ENCODE results near the gene APH1B.
"Not testable (repeated sequence)": the region's sequence is repeated elsewhere in the genome, so short reads cannot be mapped to it uniquely, and the experiment has no call there.

The APH1B gene

GRCh38 chr15:63312286-63312685, 34.9 kb downstream of the APH1B start:
- Histone ChIP-seq H3K27me3 (replicated peaks in 2 of 5; ENCODE audit: control insufficient read depth in 4 of 5, insufficient read depth in 5 of 5, low read length in 4 of 5) (peaks cover 0 to 3% (median 0%) of the 10 kb centered on the region in 5 experiments), H3K4me1 (ENCODE audit: control extremely low read depth in 1 of 4, control insufficient read depth in 4 of 4, insufficient read depth in 4 of 4, low read length in 3 of 4) (no peaks in the 10 kb centered on the region), H3K4me3 (ENCODE audit: control insufficient read depth in 1 of 7, extremely low read depth in 1 of 7, insufficient read depth in 4 of 7, low read depth in 2 of 7, low read length in 6 of 7) (no peak overlapping the region), H3K36me3 (ENCODE audit: control insufficient read depth in 4 of 4, insufficient read depth in 4 of 4, low read length in 3 of 4) (peaks cover 0 to 2% (median 0%) of the 10 kb centered on the region in 4 experiments), H3K27ac (ENCODE audit: insufficient read depth in 1 of 2, low read depth in 1 of 2, low read length in 2 of 2, poor library complexity in 1 of 2, severe bottlenecking in 2 of 2) (no peak overlapping the region), H3K9me3 (ENCODE audit: control extremely low read depth in 1 of 5, control insufficient read depth in 4 of 5, insufficient read depth in 2 of 5, low read depth in 1 of 5, low read length in 4 of 5) (no peaks in the 10 kb centered on the region)
- CTCF ChIA-PET: interaction anchor here (1.0 kb wide), 1 partner anchor 22 kb away, joined by 3 read pairs; no protein-coding TSS in a partner anchor
- no peak for DNase-seq
- POLR2A ChIA-PET: no interaction called here
- WGBS (ENCODE audit: insufficient coverage): no CpG with 5 or more reads among the region's 1 CpG

GRCh38 chr15:63313825-63314224, 36.4 kb downstream of the APH1B start:
- Histone ChIP-seq H3K4me1 (ENCODE audit: control extremely low read depth in 1 of 4, control insufficient read depth in 4 of 4, insufficient read depth in 4 of 4, low read length in 3 of 4) (no peaks in the 10 kb centered on the region), H3K4me3 (ENCODE audit: control insufficient read depth in 1 of 7, extremely low read depth in 1 of 7, insufficient read depth in 4 of 7, low read depth in 2 of 7, low read length in 6 of 7) (no peak overlapping the region), H3K27me3 (replicated peaks in 2 of 5; ENCODE audit: control insufficient read depth in 4 of 5, insufficient read depth in 5 of 5, low read length in 4 of 5) (peaks cover 0 to 3% (median 0%) of the 10 kb centered on the region in 5 experiments), H3K9me3 (ENCODE audit: control extremely low read depth in 1 of 5, control insufficient read depth in 4 of 5, insufficient read depth in 2 of 5, low read depth in 1 of 5, low read length in 4 of 5) (no peaks in the 10 kb centered on the region), H3K36me3 (ENCODE audit: control insufficient read depth in 4 of 4, insufficient read depth in 4 of 4, low read length in 3 of 4) (no peaks in the 10 kb centered on the region), H3K27ac (ENCODE audit: insufficient read depth in 1 of 2, low read depth in 1 of 2, low read length in 2 of 2, poor library complexity in 1 of 2, severe bottlenecking in 2 of 2) (no peak overlapping the region)
- 95% methylated on average over 2 of the region's 4 CpGs for WGBS (ENCODE audit: insufficient coverage)
- ChIA-PET POLR2A (no interaction called here), CTCF (no interaction called here)
- DNase-seq: no peak

- H3K9me3 ChIP-seq (ENCODE audit: control extremely low read depth in 1 of 5, control insufficient read depth in 4 of 5, insufficient read depth in 2 of 5, low read depth in 1 of 5, low read length in 4 of 5): no peaks in the 10 kb centered on the region
- no peaks in the 10 kb centered on the region for H3K4me1 ChIP-seq (ENCODE audit: control extremely low read depth in 1 of 4, control insufficient read depth in 4 of 4, insufficient read depth in 4 of 4, low read length in 3 of 4)
- 71% methylated on average over 2 of the region's 2 CpGs for WGBS (ENCODE audit: insufficient coverage)
- H3K27me3 ChIP-seq (replicated peaks in 2 of 5; ENCODE audit: control insufficient read depth in 4 of 5, insufficient read depth in 5 of 5, low read length in 4 of 5): peaks cover 0 to 3% (median 0%) of the 10 kb centered on the region in 5 experiments
- H3K4me3 ChIP-seq (ENCODE audit: control insufficient read depth in 1 of 7, extremely low read depth in 1 of 7, insufficient read depth in 4 of 7, low read depth in 2 of 7, low read length in 6 of 7): no peak overlapping the region
- no peak overlapping the region for H3K27ac ChIP-seq (ENCODE audit: insufficient read depth in 1 of 2, low read depth in 1 of 2, low read length in 2 of 2, poor library complexity in 1 of 2, severe bottlenecking in 2 of 2)
- ChIA-PET POLR2A (no interaction called here), CTCF (interaction anchor here (0.9 kb wide), 1 partner anchor 168 kb away, joined by 3 read pairs; no protein-coding TSS in a partner anchor)
- no peak for DNase-seq
- no peaks in the 10 kb centered on the region for H3K36me3 ChIP-seq (ENCODE audit: control insufficient read depth in 4 of 4, insufficient read depth in 4 of 4, low read length in 3 of 4)
These were observed 37.0 kb downstream of the APH1B start for GRCh38 chr15:63314409-63314808.

- H3K27ac ChIP-seq (ENCODE audit: insufficient read depth in 1 of 2, low read depth in 1 of 2, low read length in 2 of 2, poor library complexity in 1 of 2, severe bottlenecking in 2 of 2): no peak overlapping the region
- POLR2A ChIA-PET: interaction anchor here (0.7 kb wide), 1 partner anchor 40 kb away, joined by 3 read pairs; no protein-coding TSS in a partner anchor
These were observed 40.9 kb downstream of the APH1B start for GRCh38 chr15:63318344-63318743.

GRCh38 chr15:63319065-63319464, 41.7 kb downstream of the APH1B start:
- Histone ChIP-seq H3K36me3 (ENCODE audit: control insufficient read depth in 4 of 4, insufficient read depth in 4 of 4, low read length in 3 of 4) (no peaks in the 10 kb centered on the region), H3K27me3 (replicated peaks in 2 of 5; ENCODE audit: control insufficient read depth in 4 of 5, insufficient read depth in 5 of 5, low read length in 4 of 5) (peaks cover 0 to 3% (median 0%) of the 10 kb centered on the region in 5 experiments), H3K27ac (ENCODE audit: insufficient read depth in 1 of 2, low read depth in 1 of 2, low read length in 2 of 2, poor library complexity in 1 of 2, severe bottlenecking in 2 of 2) (no peak overlapping the region), H3K4me3 (ENCODE audit: control insufficient read depth in 1 of 7, extremely low read depth in 1 of 7, insufficient read depth in 4 of 7, low read depth in 2 of 7, low read length in 6 of 7) (no peak overlapping the region), H3K4me1 (ENCODE audit: control extremely low read depth in 1 of 4, control insufficient read depth in 4 of 4, insufficient read depth in 4 of 4, low read length in 3 of 4) (peaks cover 0 to 3% (median 0%) of the 10 kb centered on the region in 4 experiments), H3K9me3 (ENCODE audit: control extremely low read depth in 1 of 5, control insufficient read depth in 4 of 5, insufficient read depth in 2 of 5, low read depth in 1 of 5, low read length in 4 of 5) (no peaks in the 10 kb centered on the region)
- ChIA-PET CTCF (no interaction called here), POLR2A (no interaction called here)
- DNase-seq: no peak
- WGBS (ENCODE audit: insufficient coverage): no CpG with 5 or more reads among the region's 3 CpGs

More at GRCh38 chr15:63318344-63318743, 40.9 kb downstream of the APH1B start:
- CTCF ChIA-PET: no interaction called here
- no peaks in the 10 kb centered on the region for H3K4me1 ChIP-seq (ENCODE audit: control extremely low read depth in 1 of 4, control insufficient read depth in 4 of 4, insufficient read depth in 4 of 4, low read length in 3 of 4)
- 93% methylated on average over 4 of the region's 4 CpGs for WGBS (ENCODE audit: insufficient coverage)
- H3K27me3 ChIP-seq (replicated peaks in 2 of 5; ENCODE audit: control insufficient read depth in 4 of 5, insufficient read depth in 5 of 5, low read length in 4 of 5): peaks cover 0 to 3% (median 0%) of the 10 kb centered on the region in 5 experiments
- H3K4me3 ChIP-seq (ENCODE audit: control insufficient read depth in 1 of 7, extremely low read depth in 1 of 7, insufficient read depth in 4 of 7, low read depth in 2 of 7, low read length in 6 of 7): no peak overlapping the region
- H3K36me3 ChIP-seq (ENCODE audit: control insufficient read depth in 4 of 4, insufficient read depth in 4 of 4, low read length in 3 of 4): no peaks in the 10 kb centered on the region
- no peak for DNase-seq
- no peaks in the 10 kb centered on the region for H3K9me3 ChIP-seq (ENCODE audit: control extremely low read depth in 1 of 5, control insufficient read depth in 4 of 5, insufficient read depth in 2 of 5, low read depth in 1 of 5, low read length in 4 of 5)

GRCh38 chr15:63320446-63320845, 43.0 kb downstream of the APH1B start:
- H3K36me3 ChIP-seq (ENCODE audit: control insufficient read depth in 4 of 4, insufficient read depth in 4 of 4, low read length in 3 of 4); H3K4me3 ChIP-seq (ENCODE audit: control insufficient read depth in 1 of 7, extremely low read depth in 1 of 7, insufficient read depth in 4 of 7, low read depth in 2 of 7, low read length in 6 of 7); H3K9me3 ChIP-seq (ENCODE audit: control extremely low read depth in 1 of 5, control insufficient read depth in 4 of 5, insufficient read depth in 2 of 5, low read depth in 1 of 5, low read length in 4 of 5); H3K27ac ChIP-seq (ENCODE audit: insufficient read depth in 1 of 2, low read depth in 1 of 2, low read length in 2 of 2, poor library complexity in 1 of 2, severe bottlenecking in 2 of 2); CTCF ChIA-PET; H3K27me3 ChIP-seq (replicated peaks in 2 of 5; ENCODE audit: control insufficient read depth in 4 of 5, insufficient read depth in 5 of 5, low read length in 4 of 5); H3K4me1 ChIP-seq (ENCODE audit: control extremely low read depth in 1 of 4, control insufficient read depth in 4 of 4, insufficient read depth in 4 of 4, low read length in 3 of 4); DNase-seq; POLR2A ChIA-PET: not testable (repeated sequence)
- 100% methylated on average over 1 of the region's 10 CpGs for whole genome bisulfite sequencing (ENCODE audit: insufficient coverage)

- H3K27ac ChIP-seq (ENCODE audit: insufficient read depth in 1 of 2, low read depth in 1 of 2, low read length in 2 of 2, poor library complexity in 1 of 2, severe bottlenecking in 2 of 2); POLR2A ChIA-PET; H3K9me3 ChIP-seq (ENCODE audit: control extremely low read depth in 1 of 5, control insufficient read depth in 4 of 5, insufficient read depth in 2 of 5, low read depth in 1 of 5, low read length in 4 of 5); H3K36me3 ChIP-seq (ENCODE audit: control insufficient read depth in 4 of 4, insufficient read depth in 4 of 4, low read length in 3 of 4); H3K4me3 ChIP-seq (ENCODE audit: control insufficient read depth in 1 of 7, extremely low read depth in 1 of 7, insufficient read depth in 4 of 7, low read depth in 2 of 7, low read length in 6 of 7); H3K27me3 ChIP-seq (replicated peaks in 2 of 5; ENCODE audit: control insufficient read depth in 4 of 5, insufficient read depth in 5 of 5, low read length in 4 of 5); H3K4me1 ChIP-seq (ENCODE audit: control extremely low read depth in 1 of 4, control insufficient read depth in 4 of 4, insufficient read depth in 4 of 4, low read length in 3 of 4); DNase-seq; CTCF ChIA-PET: not testable (repeated sequence)
- 100% methylated on average over 4 of the region's 11 CpGs for WGBS (ENCODE audit: insufficient coverage)
These were observed 43.6 kb downstream of the APH1B start for GRCh38 chr15:63320981-63321380.

Measured in common myeloid progenitor, CD34-positive (primary cell).